OCI-LY3 (cell line): Measurements from ENCODE around the gene TSPAN9.

Experiments used
- H2AFZ ChIP-seq: fragments of 200-600, 300-600 bp; shearing (Covaris generic); 2 replicates; pipeline ENCODE4 v1.6.0; 2014; ENCODE audit warnings: antibody characterized with exemption, low read depth, low read length
- H3K27ac ChIP-seq: fragments of 200-600, 300-600 bp; sonication (generic); 2 replicates; pipeline ENCODE4 v1.5.1; 2014; ENCODE audit warnings: mild to moderate bottlenecking, low read length, moderate library complexity, mixed read lengths
- H3K27me3 ChIP-seq: fragments of 200-600, 300-600 bp; sonication (generic); 2 replicates; pipeline ENCODE4 v1.6.1; 2014; ENCODE audit warnings: low read depth, low read length, mixed read lengths
- H3K36me3 ChIP-seq: fragments of 200-600, 300-600 bp; sonication (generic); replicated peaks from 2 replicates; pipeline ENCODE3; 2014; ENCODE audit warnings: low read depth, low read length, mixed read lengths
- H3K4me1 ChIP-seq: fragments of 300-600, 200-600 bp; sonication (generic); 2 replicates; pipeline ENCODE4 v1.6.1; 2014; ENCODE audit warnings: low read length, mixed read lengths
- H3K4me2 ChIP-seq: fragments of 200-600, 300-600 bp; sonication (generic); 2 replicates; pipeline ENCODE4 v1.6.1; 2014; ENCODE audit warnings: low read length, mixed read lengths
- H3K4me3 ChIP-seq: fragments of 300-600, 200-600 bp; sonication (generic); 2 replicates; pipeline ENCODE4 v1.5.1; 2014; ENCODE audit warnings: antibody characterized with exemption, mild to moderate bottlenecking, low read length, moderate library complexity
- H3K79me2 ChIP-seq: fragments of 300-600, 200-600 bp; shearing (Covaris generic); 2 replicates; pipeline ENCODE4 v1.6.1; 2014; ENCODE audit warnings: mild to moderate bottlenecking, low read length, mixed read lengths
- H3K9ac ChIP-seq: fragments of 300-600, 200-600 bp; shearing (Covaris generic); 2 replicates; pipeline ENCODE4 v1.6.0; 2014; ENCODE audit warnings: mild to moderate bottlenecking, low read length, moderate library complexity
- H3K9me3 ChIP-seq: fragments of 200-600, 300-600 bp; shearing (Covaris generic); 2 replicates; pipeline ENCODE4 v1.6.1; 2014; ENCODE audit warnings: low read length, mixed read lengths; ENCODE audit not compliant: insufficient read depth
- H4K20me1 ChIP-seq: fragments of 200-600, 300-600 bp; sonication (generic); 2 replicates; pipeline ENCODE4 v1.6.1; 2016; ENCODE audit warnings: low read length, mixed read lengths; ENCODE audit not compliant: insufficient read depth
- EZH2phosphoT487 ChIP-seq: fragments of 200-600 bp; shearing (Covaris generic); IDR thresholded peaks from 2 replicates; pipeline ENCODE4 v1.6.1; 2018; ENCODE audit warnings: antibody characterized with exemption, mixed run types, low read depth
- TF ChIP-seq, protein P1 (sequence below): fragments of 200-600, 300-600 bp; sonication (generic); IDR thresholded peaks from 2 replicates; pipeline ENCODE4 v1.5.1; 2014; ENCODE audit warnings: antibody characterized with exemption, low read length, low read depth

The TSPAN9 gene

DNA sequence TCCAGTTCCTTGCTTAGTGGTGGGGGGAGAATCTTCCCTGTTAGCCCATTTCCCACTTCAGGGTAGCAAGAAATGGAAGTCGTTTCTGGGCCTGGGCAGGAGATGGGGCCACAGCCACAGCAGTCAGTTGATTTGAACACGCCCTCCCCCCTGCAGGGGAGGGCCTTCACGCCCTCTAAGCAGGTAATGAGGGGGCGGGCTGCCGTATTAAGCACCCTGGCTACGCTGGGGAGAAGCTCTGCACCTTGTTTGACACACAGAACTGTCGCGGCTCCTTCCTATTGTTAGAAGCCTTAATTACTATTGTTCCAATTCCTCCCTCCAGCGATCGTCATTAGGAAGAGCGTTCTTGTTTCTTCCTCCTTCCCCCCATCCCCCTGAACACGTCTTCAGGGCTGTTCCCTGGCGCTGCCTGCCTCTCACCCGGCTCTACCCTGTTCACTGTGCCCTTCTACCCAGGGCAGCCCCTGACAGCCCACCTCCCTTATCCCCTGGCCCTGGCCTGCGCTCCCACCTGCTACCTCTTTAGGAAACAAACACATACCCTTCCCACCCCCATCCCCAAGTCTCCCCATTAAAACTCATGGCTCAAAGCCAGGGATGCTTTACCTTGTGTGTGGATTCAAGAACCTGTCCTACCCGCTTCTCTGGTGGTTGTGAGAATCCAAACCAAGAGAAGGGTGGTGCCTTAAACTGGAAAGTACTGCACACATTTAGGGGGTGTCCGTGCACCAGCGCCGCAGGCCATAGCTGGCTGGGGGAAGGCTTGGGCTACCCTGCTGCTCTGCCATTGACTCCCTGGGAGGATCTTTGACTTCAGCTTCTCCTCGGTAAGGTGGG lies 137.6 kb downstream of the TSPAN9 start:
- no peaks in the 10 kb centered on the region for H3K9me3 ChIP-seq
- H3K36me3 ChIP-seq, result no peaks in the 10 kb centered on the region
- TF ChIP-seq, protein P1, sequence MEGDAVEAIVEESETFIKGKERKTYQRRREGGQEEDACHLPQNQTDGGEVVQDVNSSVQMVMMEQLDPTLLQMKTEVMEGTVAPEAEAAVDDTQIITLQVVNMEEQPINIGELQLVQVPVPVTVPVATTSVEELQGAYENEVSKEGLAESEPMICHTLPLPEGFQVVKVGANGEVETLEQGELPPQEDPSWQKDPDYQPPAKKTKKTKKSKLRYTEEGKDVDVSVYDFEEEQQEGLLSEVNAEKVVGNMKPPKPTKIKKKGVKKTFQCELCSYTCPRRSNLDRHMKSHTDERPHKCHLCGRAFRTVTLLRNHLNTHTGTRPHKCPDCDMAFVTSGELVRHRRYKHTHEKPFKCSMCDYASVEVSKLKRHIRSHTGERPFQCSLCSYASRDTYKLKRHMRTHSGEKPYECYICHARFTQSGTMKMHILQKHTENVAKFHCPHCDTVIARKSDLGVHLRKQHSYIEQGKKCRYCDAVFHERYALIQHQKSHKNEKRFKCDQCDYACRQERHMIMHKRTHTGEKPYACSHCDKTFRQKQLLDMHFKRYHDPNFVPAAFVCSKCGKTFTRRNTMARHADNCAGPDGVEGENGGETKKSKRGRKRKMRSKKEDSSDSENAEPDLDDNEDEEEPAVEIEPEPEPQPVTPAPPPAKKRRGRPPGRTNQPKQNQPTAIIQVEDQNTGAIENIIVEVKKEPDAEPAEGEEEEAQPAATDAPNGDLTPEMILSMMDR, result no peak
- TF ChIP-seq EZH2phosphoT487, result no peak
- no peaks in the 10 kb centered on the region for H3K4me1 ChIP-seq
- H4K20me1 ChIP-seq, result no peaks in the 10 kb centered on the region
- H3K9ac ChIP-seq, result no peak overlapping the region
- peaks cover 25% of the 10 kb centered on the region for H3K27me3 ChIP-seq
- no peak overlapping the region for H3K27ac ChIP-seq
- H3K4me2 ChIP-seq, result no peak overlapping the region
- H3K4me3 ChIP-seq, result no peak overlapping the region
- no peaks in the 10 kb centered on the region for H3K79me2 ChIP-seq
- no peak overlapping the region for H2AFZ ChIP-seq

DNA sequence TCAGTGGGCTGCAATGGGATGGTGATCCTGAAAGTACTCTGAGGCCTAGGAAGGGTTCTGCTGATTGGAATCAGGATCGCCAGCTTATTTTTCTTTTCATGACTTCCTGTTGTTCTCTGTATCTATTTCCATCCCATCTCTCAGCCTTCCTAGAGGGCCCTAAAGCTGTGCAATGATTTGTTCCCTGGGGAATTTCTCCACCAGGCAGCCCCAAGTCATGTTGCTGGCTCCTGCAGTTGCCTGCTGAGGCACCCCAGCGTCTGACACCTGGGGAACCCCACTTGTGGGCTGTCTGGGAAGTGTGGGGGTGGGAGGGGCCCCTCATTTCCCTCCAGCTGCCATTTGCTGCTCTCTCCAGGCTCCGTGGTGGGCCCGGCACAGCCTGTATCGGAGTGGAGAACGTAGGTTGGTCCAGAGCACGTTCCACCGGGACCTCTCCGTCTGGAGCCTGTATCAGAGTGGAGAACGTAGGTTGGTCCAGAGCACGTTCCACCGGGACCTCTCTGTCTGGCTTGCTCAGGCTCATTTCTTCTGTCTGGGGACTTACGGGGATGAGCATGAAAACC lies 138.3 kb downstream of the TSPAN9 start:
- Histone ChIP-seq H3K27me3 (peaks cover 25% of the 10 kb centered on the region), H3K27ac (no peak overlapping the region), H3K9ac (no peak overlapping the region), H3K36me3 (no peaks in the 10 kb centered on the region), H3K4me3 (no peak overlapping the region), H3K4me1 (no peaks in the 10 kb centered on the region), H3K4me2 (no peak overlapping the region), H3K79me2 (no peaks in the 10 kb centered on the region), H2AFZ (no peak overlapping the region), H4K20me1 (no peaks in the 10 kb centered on the region), H3K9me3 (no peaks in the 10 kb centered on the region)
- TF ChIP-seq, protein P1, result no peak
- no peak for TF ChIP-seq EZH2phosphoT487

DNA sequence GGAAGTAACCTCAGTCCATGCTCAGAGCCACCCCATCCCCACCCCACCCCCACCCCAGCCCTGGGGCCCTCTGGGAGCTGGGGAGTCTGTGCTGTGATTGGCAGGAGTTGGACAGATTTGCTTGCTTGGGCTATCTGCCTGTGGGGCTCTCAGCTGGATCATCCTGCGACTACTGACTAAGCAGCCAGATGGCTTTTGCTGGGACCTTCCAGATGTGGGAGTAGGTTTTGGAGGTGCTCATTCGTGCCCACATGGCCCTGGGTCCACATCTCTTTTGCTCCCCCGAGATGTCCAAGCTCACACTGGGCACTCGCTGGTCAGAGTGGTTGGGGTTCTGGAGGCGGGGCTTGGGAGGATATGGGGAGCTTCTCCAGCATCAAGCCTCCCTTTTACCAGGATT lies 138.9 kb downstream of the TSPAN9 start:
- Histone ChIP-seq H4K20me1 (no peaks in the 10 kb centered on the region), H3K27me3 (peaks cover 25% of the 10 kb centered on the region), H3K79me2 (no peaks in the 10 kb centered on the region), H3K27ac (no peak overlapping the region), H3K9ac (no peak overlapping the region), H3K9me3 (no peaks in the 10 kb centered on the region), H3K36me3 (no peaks in the 10 kb centered on the region), H3K4me2 (no peak overlapping the region), H3K4me3 (no peak overlapping the region), H2AFZ (no peak overlapping the region), H3K4me1 (no peaks in the 10 kb centered on the region)
- no peak for TF ChIP-seq EZH2phosphoT487
- TF ChIP-seq, protein P1, result no peak
